ENCODE results near the gene KCNJ8. TPM values are rescaled to one million over a fixed set of nuclear protein-coding genes. Genes with fewer than 3 reads are reported as not detected.

KCNJ8 gene
- total and polyA plus RNA-seq, 8 donors: 7.9 to 28.8 (median 21.5) TPM

DNA sequence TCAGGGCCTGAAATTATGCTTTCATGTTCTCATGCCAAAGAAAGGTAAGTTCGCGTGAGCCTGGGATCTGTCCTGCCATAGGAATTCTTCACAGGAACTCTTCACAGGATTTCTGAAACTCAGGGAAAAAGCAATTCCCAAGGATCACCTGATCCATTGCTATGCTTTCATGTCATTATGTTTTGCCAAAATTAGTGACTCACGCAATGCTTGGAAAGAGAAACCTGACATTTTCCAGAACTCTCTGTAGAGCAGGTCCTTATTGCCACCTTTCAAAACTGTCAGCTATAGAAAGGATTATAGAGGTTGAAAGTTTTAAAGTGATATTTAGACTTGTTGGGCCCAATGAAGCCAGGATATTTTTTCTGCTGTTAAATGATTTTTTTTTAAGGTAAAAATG, 6.3 kb upstream of the KCNJ8 start:
- ATAC-seq: peak; percentile 76 to 82 (median 79)
- TF ChIP-seq, protein P1, sequence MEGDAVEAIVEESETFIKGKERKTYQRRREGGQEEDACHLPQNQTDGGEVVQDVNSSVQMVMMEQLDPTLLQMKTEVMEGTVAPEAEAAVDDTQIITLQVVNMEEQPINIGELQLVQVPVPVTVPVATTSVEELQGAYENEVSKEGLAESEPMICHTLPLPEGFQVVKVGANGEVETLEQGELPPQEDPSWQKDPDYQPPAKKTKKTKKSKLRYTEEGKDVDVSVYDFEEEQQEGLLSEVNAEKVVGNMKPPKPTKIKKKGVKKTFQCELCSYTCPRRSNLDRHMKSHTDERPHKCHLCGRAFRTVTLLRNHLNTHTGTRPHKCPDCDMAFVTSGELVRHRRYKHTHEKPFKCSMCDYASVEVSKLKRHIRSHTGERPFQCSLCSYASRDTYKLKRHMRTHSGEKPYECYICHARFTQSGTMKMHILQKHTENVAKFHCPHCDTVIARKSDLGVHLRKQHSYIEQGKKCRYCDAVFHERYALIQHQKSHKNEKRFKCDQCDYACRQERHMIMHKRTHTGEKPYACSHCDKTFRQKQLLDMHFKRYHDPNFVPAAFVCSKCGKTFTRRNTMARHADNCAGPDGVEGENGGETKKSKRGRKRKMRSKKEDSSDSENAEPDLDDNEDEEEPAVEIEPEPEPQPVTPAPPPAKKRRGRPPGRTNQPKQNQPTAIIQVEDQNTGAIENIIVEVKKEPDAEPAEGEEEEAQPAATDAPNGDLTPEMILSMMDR (IDR thresholded peaks at IDR 0.05): no peak
- 51 to 56% methylated on average over 3 of the region's 3 CpGs for WGBS, 2 donors
- H3K4me3 ChIP-seq: no peak overlapping the region
- FAIRE-seq: peak; percentile 47
- H3K36me3 ChIP-seq: no peaks in the 10 kb centered on the region
- H3K27ac ChIP-seq: peak overlapping the region in 2 of 4 donors; percentile 56 to 71
- DNase-seq: no peak
- H3K4me1 ChIP-seq: peaks cover 0 to 25% (median 24%) of the 10 kb centered on the region in 3 donors
- H3K9me3 ChIP-seq: no peaks in the 10 kb centered on the region
- intact Hi-C loops (cut with DNase I): no loop called here
- no peaks in the 10 kb centered on the region for H3K27me3 ChIP-seq

DNA sequence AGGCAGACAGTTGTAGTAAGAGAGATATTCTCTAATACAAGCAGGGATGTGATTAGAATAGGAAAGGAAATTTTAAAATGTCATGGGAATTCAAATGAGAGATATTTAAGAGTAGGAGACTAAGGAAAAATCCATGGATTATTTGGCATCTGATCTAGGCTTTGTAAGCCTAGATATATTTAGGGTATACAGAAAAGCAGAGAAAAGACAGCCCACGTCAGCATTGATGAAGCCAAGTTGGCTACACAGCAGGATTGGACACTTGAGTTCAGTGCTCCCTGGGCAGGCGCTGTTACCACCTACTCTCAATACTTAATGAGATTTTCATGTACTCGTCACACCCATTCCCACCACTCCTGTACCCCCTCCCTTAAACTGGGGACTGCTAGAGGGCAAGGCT, 1.7 kb upstream of the KCNJ8 start:
- Histone ChIP-seq H3K4me3 (peak overlapping the region in 2 of 4 donors; percentile 52 to 68), H3K4me1 (peaks cover 0 to 29% (median 16%) of the 10 kb centered on the region in 3 donors), H3K27ac (peak overlapping the region; percentile 70 to 94 (median 82)), H3K36me3 (no peaks in the 10 kb centered on the region), H3K27me3 (no peaks in the 10 kb centered on the region), H3K9me3 (no peaks in the 10 kb centered on the region)
- FAIRE-seq (no peak), DNase-seq (peak in 2 of 6 donors; percentile 14 to 40), ATAC-seq (peak; percentile 6 to 20 (median 15))
- 35 to 42% methylated on average over 3 of the region's 3 CpGs for WGBS, 2 donors
- TF ChIP-seq, protein P1 (IDR thresholded peaks at IDR 0.05): no peak
- intact Hi-C loops (cut with DNase I): no loop called here

DNA sequence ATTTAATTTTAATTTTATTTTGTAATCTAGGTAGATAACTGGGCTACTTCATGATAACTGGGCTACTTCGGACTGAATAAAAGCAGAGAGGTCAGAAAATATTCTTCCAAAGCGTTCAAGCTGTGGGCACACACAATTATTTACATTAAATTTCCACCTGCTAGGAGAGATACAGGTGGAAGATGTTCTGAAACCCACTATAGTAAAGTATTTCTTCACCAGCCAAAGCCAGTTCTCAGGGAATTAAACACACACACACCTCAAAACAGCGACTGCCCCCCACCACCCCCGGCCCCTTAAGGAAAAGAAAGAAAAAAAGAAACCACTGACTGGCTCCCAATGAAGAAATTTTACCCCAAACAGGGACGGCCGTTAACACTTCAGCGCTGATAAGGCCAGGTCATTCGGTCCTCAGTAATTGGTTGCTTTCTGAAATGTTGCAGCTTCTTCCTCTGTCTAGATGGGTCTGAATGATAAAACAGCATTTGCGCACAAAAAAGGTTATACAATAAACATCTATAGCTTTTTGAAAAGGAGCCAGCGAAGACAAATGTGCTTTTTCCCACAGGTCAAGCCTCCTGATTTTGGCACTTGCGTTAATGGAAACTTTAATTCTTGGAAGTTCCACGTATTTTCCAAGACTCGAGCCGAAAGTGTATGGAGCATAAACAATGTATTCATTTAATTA, 771 bp upstream of the KCNJ8 start:
- Histone ChIP-seq H3K27me3 (no peaks in the 10 kb centered on the region), H3K27ac (peak overlapping the region; percentile 70 to 94 (median 82)), H3K9me3 (no peaks in the 10 kb centered on the region), H3K4me1 (peaks cover 0 to 30% (median 18%) of the 10 kb centered on the region in 3 donors), H3K4me3 (peak overlapping the region in 3 of 4 donors; percentile 35 to 68 (median 52)), H3K36me3 (no peaks in the 10 kb centered on the region)
- ATAC-seq (peak; percentile 39 to 52 (median 46)), FAIRE-seq (no peak), DNase-seq (peak in 3 of 6 donors; percentile 33 to 74 (median 49))
- TF ChIP-seq, protein P1 (IDR thresholded peaks at IDR 0.05): no peak
- 13 to 17% methylated on average over 14 of the region's 14 CpGs for WGBS, 2 donors
- intact Hi-C loops (cut with DNase I): no loop called here

DNA sequence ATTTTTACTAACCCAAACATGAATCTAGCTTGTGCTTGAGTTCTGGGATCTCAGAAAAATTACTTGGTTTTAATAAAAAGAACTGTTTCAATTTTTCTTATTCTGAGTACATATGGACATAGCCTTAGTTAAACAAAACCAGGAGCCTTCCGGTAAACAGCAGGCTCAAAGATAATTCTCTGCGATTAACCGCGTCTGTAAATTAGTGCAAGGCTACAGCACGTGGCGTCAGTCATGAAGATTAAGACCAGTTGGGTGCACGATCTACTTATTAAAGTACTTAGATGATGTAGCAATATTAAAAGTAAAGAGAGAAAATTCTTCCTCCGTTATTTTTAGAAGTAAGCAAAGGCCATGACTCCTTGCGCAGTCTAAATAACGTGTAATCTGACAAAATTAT, 700 bp downstream of the KCNJ8 start:
- H3K36me3 ChIP-seq: no peaks in the 10 kb centered on the region
- peak overlapping the region; percentile 33 to 68 (median 44) for H3K4me3 ChIP-seq
- TF ChIP-seq, protein P1 (IDR thresholded peaks at IDR 0.05): no peak
- no peaks in the 10 kb centered on the region for H3K27me3 ChIP-seq
- H3K9me3 ChIP-seq: no peaks in the 10 kb centered on the region
- no peak for FAIRE-seq
- intact Hi-C loops (cut with DNase I): no loop called here
- DNase-seq: peak in 1 of 6 donors; percentile 35
- peak; percentile 9 to 15 (median 12) for ATAC-seq
- peak overlapping the region; percentile 0 to 94 (median 82) for H3K27ac ChIP-seq
- H3K4me1 ChIP-seq: peaks cover 0 to 33% (median 17%) of the 10 kb centered on the region in 3 donors
- WGBS, 2 donors: 8 to 9% methylated on average over 10 of the region's 10 CpGs

DNA sequence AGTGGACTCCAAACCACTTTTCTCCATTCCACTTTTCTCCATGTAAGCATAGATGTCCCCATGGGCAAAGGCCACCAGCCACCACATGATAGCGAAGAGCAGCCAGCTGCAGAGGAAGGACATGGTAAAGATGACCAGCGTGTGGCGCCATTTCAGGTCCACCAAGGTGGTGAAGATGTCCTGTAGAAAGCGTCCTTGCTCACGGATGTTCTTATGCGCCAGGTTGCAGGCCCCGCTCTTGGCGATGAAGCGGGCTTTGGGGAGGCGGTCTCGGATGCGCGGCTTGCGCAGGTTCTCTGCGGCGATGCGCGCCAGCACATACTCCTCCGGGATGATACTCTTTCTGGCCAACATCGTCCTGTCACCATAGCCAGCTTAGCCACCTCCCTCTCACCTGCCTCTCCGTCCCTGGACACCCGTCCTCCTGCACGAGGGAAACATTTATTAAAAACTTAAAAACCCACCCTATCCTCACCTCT, 1.2 kb downstream of the KCNJ8 start:
- Histone ChIP-seq H3K27me3 (no peaks in the 10 kb centered on the region), H3K4me1 (peaks cover 0 to 28% (median 15%) of the 10 kb centered on the region in 3 donors), H3K4me3 (peak overlapping the region; percentile 33 to 68 (median 44)), H3K27ac (peak overlapping the region in 3 of 4 donors; percentile 0 to 94 (median 93)), H3K9me3 (no peaks in the 10 kb centered on the region), H3K36me3 (no peaks in the 10 kb centered on the region)
- FAIRE-seq: no peak
- TF ChIP-seq, protein P1 (IDR thresholded peaks at IDR 0.05): peak in 1 of 4 donors; percentile 17
- DNase-seq: peak; percentile 63 to 77 (median 70)
- 10 to 23% methylated on average over 23 of the region's 23 CpGs for WGBS, 2 donors
- peak; percentile 20 to 57 (median 46) for ATAC-seq
- intact Hi-C loops (cut with DNase I): no loop called here

All from pancreas (tissue), 10 donors.